WTC11 (cell line): Measurements from ENCODE around the gene ATG2A. TPM values are rescaled to one million over a fixed set of nuclear protein-coding genes. Genes with fewer than 3 reads are reported as not detected.
A peak's percentile ranks its signal among the peaks of the same experiment; 100 is the strongest.

ENCODE experiments used
- ATAC-seq: fragments of 200-7000 bp; cut with Tn5 transposase; 2 replicates; pipeline ENCODE4 v1.10.0; 2021; ENCODE audit warnings: mild to moderate bottlenecking, moderate library complexity
- CTCF ChIA-PET: fragments of 300-600 bp; sonication (Branson Sonifier 250); formaldehyde crosslinking; loops from one replicate; lab custom pipeline; 2021; ENCODE audit warnings: antibody characterized with exemption; lab: Charles Lee
- POLR2A ChIA-PET: fragments of 350-600 bp; sonication (Branson Sonifier 250); formaldehyde crosslinking; loops from one replicate; lab custom pipeline; 2021; ENCODE audit warnings: antibody characterized with exemption; lab: Charles Lee
- DNase-seq: peaks from one replicate; pipeline ENCODE4 v3.0.0; 2021; ENCODE audit warnings: low spot score
- H3K27ac Mint-ChIP-seq: 2 replicates; pipeline ENCODE4 v1.8.0; 2021; ENCODE audit warnings: mixed read lengths
- H3K27me3 Mint-ChIP-seq: 2 replicates; pipeline ENCODE4 v1.8.0; 2021; ENCODE audit warnings: low read depth, mild to moderate bottlenecking, moderate library complexity, mixed read lengths
- H3K36me3 Mint-ChIP-seq: 2 replicates; pipeline ENCODE4 v1.8.0; 2021; ENCODE audit warnings: mixed read lengths
- H3K4me1 Mint-ChIP-seq: 2 replicates; pipeline ENCODE4 v1.8.0; 2022; ENCODE audit warnings: mixed read lengths
- H3K4me3 Mint-ChIP-seq: 2 replicates; pipeline ENCODE4 v1.8.0; 2021; ENCODE audit warnings: mild to moderate bottlenecking, moderate library complexity, mixed read lengths
- H3K9me3 Mint-ChIP-seq: 2 replicates; pipeline ENCODE4 v1.8.0; 2021; ENCODE audit warnings: mixed read lengths
- E2F5 ChIP-seq: sonication (generic); formaldehyde crosslinking; IDR thresholded peaks from 2 replicates; pipeline ENCODE4 v1.8.1; 2022; ENCODE audit warnings: mild to moderate bottlenecking, moderate library complexity, missing genetic modification reagents
- FOXK1 ChIP-seq: sonication (generic); formaldehyde crosslinking; IDR thresholded peaks from 2 replicates; pipeline ENCODE4 v1.8.0; 2022; ENCODE audit warnings: mild to moderate bottlenecking, moderate library complexity, missing genetic modification reagents
- GABPB1 ChIP-seq: sonication (generic); formaldehyde crosslinking; IDR thresholded peaks from 2 replicates; pipeline ENCODE4 v1.8.1; 2023; ENCODE audit warnings: mild to moderate bottlenecking, missing genetic modification reagents
- GRHL2 ChIP-seq: fragments of 250-450 bp; sonication (Bioruptor Pico); IDR thresholded peaks from 2 replicates; pipeline ENCODE4 v1.8.0; 2022; ENCODE audit warnings: mild to moderate bottlenecking, moderate library complexity; ENCODE audit not compliant: insufficient replicate concordance, severe bottlenecking
- HMGA2 ChIP-seq: fragments of 250-450 bp; sonication (Bioruptor Pico); IDR thresholded peaks from 2 replicates; pipeline ENCODE4 v1.4.0; 2021; ENCODE audit warnings: mild to moderate bottlenecking, moderate library complexity
- HMGXB4 ChIP-seq: sonication (generic); formaldehyde crosslinking; IDR thresholded peaks from 2 replicates; pipeline ENCODE4 v1.8.1; 2023; ENCODE audit warnings: mild to moderate bottlenecking, moderate library complexity, missing genetic modification reagents
- IRF1 ChIP-seq: sonication (generic); formaldehyde crosslinking; IDR thresholded peaks from 2 replicates; pipeline ENCODE4 v1.8.0; 2023; ENCODE audit warnings: missing genetic modification reagents
- IRF2 ChIP-seq: sonication (generic); formaldehyde crosslinking; IDR thresholded peaks from 2 replicates; pipeline ENCODE4 v1.8.0; 2022; ENCODE audit warnings: low read depth, missing genetic modification reagents, borderline replicate concordance
- KAT7 ChIP-seq: sonication (generic); formaldehyde crosslinking; IDR thresholded peaks from 2 replicates; pipeline ENCODE4 v1.8.1; 2023; ENCODE audit warnings: missing genetic modification reagents, mild to moderate bottlenecking, borderline replicate concordance
- MAX ChIP-seq: sonication (generic); formaldehyde crosslinking; IDR thresholded peaks from 2 replicates; pipeline ENCODE4 v1.8.0; 2022; ENCODE audit warnings: mild to moderate bottlenecking, missing genetic modification reagents
- NFE2L1 ChIP-seq: sonication (generic); formaldehyde crosslinking; IDR thresholded peaks from 2 replicates; pipeline ENCODE4 v1.8.1; 2023; ENCODE audit warnings: missing genetic modification reagents
- NR2C2 ChIP-seq: sonication (generic); formaldehyde crosslinking; IDR thresholded peaks from 2 replicates; pipeline ENCODE4 v1.8.0; 2022; ENCODE audit warnings: mild to moderate bottlenecking, missing genetic modification reagents
- OVOL2 ChIP-seq: fragments of 250-450 bp; sonication (Bioruptor Pico); IDR thresholded peaks from 2 replicates; pipeline ENCODE4 v1.9.0; 2021; ENCODE audit warnings: mild to moderate bottlenecking, borderline replicate concordance
- RELA ChIP-seq: sonication (generic); formaldehyde crosslinking; IDR thresholded peaks from 2 replicates; pipeline ENCODE4 v1.8.1; 2022; ENCODE audit warnings: missing genetic modification reagents, mild to moderate bottlenecking, borderline replicate concordance
- SP1 ChIP-seq: sonication (generic); formaldehyde crosslinking; conservative IDR thresholded peaks from 2 replicates; pipeline ENCODE4 v1.8.1; 2022; ENCODE audit warnings: missing genetic modification reagents
- TEAD1 ChIP-seq: sonication (generic); formaldehyde crosslinking; IDR thresholded peaks from 2 replicates; pipeline ENCODE4 v1.8.0; 2022; ENCODE audit warnings: mild to moderate bottlenecking, missing genetic modification reagents
- ZNF281 ChIP-seq: sonication (generic); formaldehyde crosslinking; IDR thresholded peaks from 2 replicates; pipeline ENCODE4 v1.8.0; 2023; ENCODE audit warnings: mild to moderate bottlenecking, missing genetic modification reagents
- ZNF512 ChIP-seq: sonication (generic); formaldehyde crosslinking; IDR thresholded peaks from 2 replicates; pipeline ENCODE4 v1.8.1; 2022; ENCODE audit warnings: missing genetic modification reagents, borderline replicate concordance
- ZNF671 ChIP-seq: fragments of 250-450 bp; sonication (Bioruptor Pico); IDR thresholded peaks from 2 replicates; pipeline ENCODE4 v1.8.0; 2021; ENCODE audit warnings: mild to moderate bottlenecking
- total RNA-seq: library from RNA; stranded (reverse); gene quantifications from 3 replicates; pipeline ENCODE4 v1.2.3, GENCODE V29; 2021

ATG2A gene
- total RNA-seq, 1 experiment from 2014 or later = 31.4 TPM

GRCh38 chr11:64925536-64926436 is 8.8 kb upstream of the ATG2A start:
- Mint-ChIP-seq H3K27me3 (no peaks in the 10 kb centered on the region), H3K9me3 (no peaks in the 10 kb centered on the region), H3K4me1 (no peaks in the 10 kb centered on the region; the same call in 1 of the 2 replicates), H3K4me3 (peak overlapping the region; percentile 93), H3K27ac (no peak overlapping the region), H3K36me3 (no peaks in the 10 kb centered on the region; the same call in 1 of the 2 replicates)
- no peak for TF ChIP-seq NFE2L1 (CRISPR knock-in tag)
- TF ChIP-seq ZNF671 = no peak
- TF ChIP-seq GABPB1 (CRISPR knock-in tag) = no peak
- TF ChIP-seq KAT7 (CRISPR knock-in tag) = no peak
- TF ChIP-seq IRF2 (CRISPR knock-in tag) = no peak
- no peak for TF ChIP-seq NR2C2 (CRISPR knock-in tag)
- no peak for DNase-seq
- ChIA-PET POLR2A (no interaction called here), CTCF (interaction anchor here (0.6 to 1.4 kb wide), 5 partner anchors 38 to 203 kb away, joined by 3 to 6 read pairs (median 3); partner anchors contain the start of gene ARL2)
- ATAC-seq = no peak

GRCh38 chr11:64924910-64925284 is 7.9 kb upstream of the ATG2A start:
- CTCF ChIA-PET = interaction anchor here (1.0 to 1.9 kb wide), 7 partner anchors 8 to 122 kb away, joined by 3 to 13 read pairs (median 3); partner anchors contain the start of genes ARL2, BATF2 and MAP4K2
- ATAC-seq = 0 out of 2 replicates have a peak, but pooled peaks have one; percentile 8
- no peaks in the 10 kb centered on the region for H3K36me3 Mint-ChIP-seq
- H3K4me1 Mint-ChIP-seq = no peaks in the 10 kb centered on the region; the same call in 1 of the 2 replicates
- no peak for TF ChIP-seq IRF1 (CRISPR knock-in tag)
- 0 out of 2 replicates have a peak, but pooled peaks have one; percentile 28 for TF ChIP-seq TEAD1 (CRISPR knock-in tag)
- no peaks in the 10 kb centered on the region for H3K9me3 Mint-ChIP-seq
- H3K4me3 Mint-ChIP-seq = peak overlapping the region; percentile 93
- DNase-seq = no peak
- POLR2A ChIA-PET = interaction anchor here (1.0 to 1.1 kb wide), 2 partner anchors 9 to 11 kb away, joined by 3 read pairs; partner anchors contain the start of gene GPHA2
- no peaks in the 10 kb centered on the region for H3K27me3 Mint-ChIP-seq
- no peak overlapping the region for H3K27ac Mint-ChIP-seq

- Mint-ChIP-seq H3K36me3 (no peaks in the 10 kb centered on the region), H3K9me3 (no peaks in the 10 kb centered on the region), H3K27ac (peak within 1 kb of the TSS; percentile 99), H3K27me3 (no peaks in the 10 kb centered on the region), H3K4me3 (peak within 1 kb of the TSS; percentile 93), H3K4me1 (no peaks in the 10 kb centered on the region; the same call in 1 of the 2 replicates)
- ChIA-PET POLR2A (interaction anchor here (0.6 to 1.1 kb wide), 4 partner anchors 10 to 159 kb away, joined by 3 to 5 read pairs (median 3); partner anchors contain the start of genes CDCA5 and GPHA2), CTCF (interaction anchor here (0.6 to 1.9 kb wide), 13 partner anchors 8 to 235 kb away, joined by 3 to 13 read pairs (median 3); partner anchors contain the start of genes ARL2, BATF2 and MAP4K2)
- ATAC-seq (peak; percentile 91), DNase-seq (peak; percentile 85)
- TF ChIP-seq HMGXB4 (peak; percentile 29; the same call in 1 of the 2 replicates), RELA (CRISPR knock-in tag) (peak; percentile 41; the same call in 1 of the 2 replicates), SP1 (CRISPR knock-in tag) (peak; percentile 52), ZNF512 (CRISPR knock-in tag) (no peak), GRHL2 (CRISPR knock-in tag) (no peak), HMGA2 (CRISPR knock-in tag) (0 out of 2 replicates have a peak, but pooled peaks have one; percentile 5), E2F5 (peak; percentile 52), MAX (CRISPR knock-in tag) (peak; percentile 16; the same call in 1 of the 2 replicates), OVOL2 (CRISPR knock-in tag) (no peak), ZNF281 (CRISPR knock-in tag) (peak; percentile 60; the same call in 1 of the 2 replicates), GABPB1 (CRISPR knock-in tag) (peak; percentile 77; the same call in 1 of the 2 replicates), FOXK1 (CRISPR knock-in tag) (peak; percentile 67; the same call in 1 of the 2 replicates)
These were observed 7.2 kb upstream of the ATG2A start, which contains the start of gene PPP2R5B for GRCh38 chr11:64923944-64924909. TSS of gene PPP2R5B (plus strand) at chr11:64924689. CDS start at chr11:64925735, 1,046 bp downstream.
